ENCODE results near the gene STYX. TPM values are rescaled to one million over a fixed set of nuclear protein-coding genes. Genes with fewer than 3 reads are reported as not detected.

Gene STYX
- total and polyA plus RNA-seq, 2 of the 4 experiments (the other 2 are of a cell fraction), result 5.8 to 7.5 TPM

DNA sequence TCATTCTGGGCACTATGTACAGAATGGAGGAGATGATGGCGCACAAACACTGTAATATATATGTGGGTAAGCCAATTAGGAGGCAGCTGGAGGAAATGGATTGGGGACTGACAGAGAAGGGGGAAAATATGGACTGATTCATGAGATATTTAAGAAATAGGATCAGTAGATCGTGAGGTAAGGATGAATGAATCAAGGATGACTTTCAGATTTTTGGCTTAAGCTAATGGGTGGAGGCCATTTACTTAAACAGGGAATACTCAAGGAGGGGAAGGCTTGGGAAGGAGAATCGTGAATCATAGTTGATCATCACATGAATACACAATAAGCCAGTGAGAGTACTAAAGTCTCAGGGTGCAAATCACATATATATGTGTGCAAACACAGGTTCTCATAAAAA is 72.6 kb downstream of the STYX start:
- no peak overlapping the region; the same call in 1 of the 2 replicates for H3K23ac ChIP-seq (ENCODE audit: low read depth, low read length)
- in situ Hi-C loops (cut with MboI; ENCODE audit: low sequenced_read_pairs) (no loop called here), dilution Hi-C loops (cut with HindIII; ENCODE audit: low sequenced_read_pairs, unreplicated experiment) (no loop called here), intact Hi-C loops (cut with micrococcal nuclease) (no loop called here)
- no peaks in the 10 kb centered on the region for H3K36me3 ChIP-seq (ENCODE audit: control insufficient read depth, insufficient read depth, low read length)
- no peak overlapping the region for H3K56ac ChIP-seq (ENCODE audit: extremely low read depth, insufficient read depth, low read length)
- ATAC-seq (ENCODE audit: low read depth) (peak; percentile 66), DNase-seq (peak; percentile 92)
- H2AK5ac ChIP-seq (ENCODE audit: low read depth, low read length), result no peak overlapping the region
- no peak overlapping the region for H3K4me3 ChIP-seq (ENCODE audit: insufficient read depth, low read depth, low read length)
- no peak for TF ChIP-seq RCOR1 (IDR thresholded peaks at IDR 0.05; ENCODE audit: insufficient replicate concordance, low read length)
- TF ChIP-seq NFE2L2 (IDR thresholded peaks at IDR 0.05; ENCODE audit: low read depth, low read length), result peak; percentile 31; the same call in 1 of the 2 replicates
- H2AFZ ChIP-seq (replicated peaks; ENCODE audit: low read length, poor library complexity), result no peak overlapping the region
- peak overlapping the region; percentile 95 for H2BK20ac ChIP-seq (ENCODE audit: low read depth, low read length)
- peak overlapping the region; percentile 82 for H2BK5ac ChIP-seq (ENCODE audit: low read depth, low read length, poor library complexity, severe bottlenecking)
- H3K9me1 ChIP-seq (ENCODE audit: insufficient read depth, low read length), result no peaks in the 10 kb centered on the region
- H3K4me2 ChIP-seq (ENCODE audit: low read depth, low read length), result peak overlapping the region; percentile 79; the same call in 1 of the 2 replicates
- H4K91ac ChIP-seq (ENCODE audit: insufficient read depth, low read depth, low read length), result no peak overlapping the region; the same call in 1 of the 2 replicates
- CTCF ChIA-PET, result interaction anchor here (1.1 kb wide), 1 partner anchor 12 kb away, joined by 3 read pairs; no protein-coding TSS in a partner anchor
- peak overlapping the region; percentile 88; the same call in 1 of the 2 replicates for H4K5ac ChIP-seq (ENCODE audit: low read depth, low read length)
- no peak overlapping the region for H3K9ac ChIP-seq (ENCODE audit: low read depth, low read length)
- peak overlapping the region; percentile 20 for H3K14ac ChIP-seq (replicated peaks; ENCODE audit: low read depth, low read length)
- peak overlapping the region; percentile 96; the same call in 1 of the 2 replicates for H3K18ac ChIP-seq (ENCODE audit: low read depth, low read length)
- POLR2A ChIA-PET (ENCODE audit: unreplicated experiment), result interaction anchor here (0.6 kb wide), 1 partner anchor 11 kb away, joined by 3 read pairs; the partner anchor contains the start of gene GNPNAT1
- peak overlapping the region; percentile 94; the same call in 1 of the 2 replicates for H3K4ac ChIP-seq (ENCODE audit: low read depth, low read length)
- no peak overlapping the region for H3K27ac ChIP-seq (ENCODE audit: insufficient read depth, low read length)
- no peaks in the 10 kb centered on the region for H3K27me3 ChIP-seq (ENCODE audit: control insufficient read depth, insufficient read depth, low read length)
- H2BK15ac ChIP-seq (ENCODE audit: low read depth, low read length), result peak overlapping the region; percentile 76; the same call in 1 of the 3 replicates
- no TSS peak for BruUV-seq (replicated peaks)
- WGBS, 2 experiments (ENCODE audit: extremely low coverage in 2 of 2, insufficient read length in 1 of 2), result 23% methylated on average over 2 of the region's 3 CpGs; no CpG with 5 or more reads in 1 of the 2 experiments
- no peaks in the 10 kb centered on the region for H3K9me3 ChIP-seq (ENCODE audit: control insufficient read depth, insufficient read depth, low read length)
- H4K20me1 ChIP-seq (ENCODE audit: insufficient read depth, low read length), result no peaks in the 10 kb centered on the region
- H3K79me1 ChIP-seq (ENCODE audit: low read depth in 1 of 2, low read length in 2 of 2), result no peaks in the 10 kb centered on the region
- H2AK9ac ChIP-seq (replicated peaks; ENCODE audit: low read depth, low read length, poor library complexity), result no peak overlapping the region
- H3K4me1 ChIP-seq (ENCODE audit: control insufficient read depth, insufficient read depth, low read length), result peaks cover 7% of the 10 kb centered on the region; the same call in 1 of the 2 replicates
- H2BK120ac ChIP-seq (ENCODE audit: low read depth, low read length), result peak overlapping the region; percentile 96
- peak overlapping the region; percentile 57 to 65; a peak in 3 of 4 replicates for H4K8ac ChIP-seq (ENCODE audit: low read depth in 2 of 2, low read length in 2 of 2)
